ENCODE results near the gene JAZF1.

JAZF1 gene

DNA sequence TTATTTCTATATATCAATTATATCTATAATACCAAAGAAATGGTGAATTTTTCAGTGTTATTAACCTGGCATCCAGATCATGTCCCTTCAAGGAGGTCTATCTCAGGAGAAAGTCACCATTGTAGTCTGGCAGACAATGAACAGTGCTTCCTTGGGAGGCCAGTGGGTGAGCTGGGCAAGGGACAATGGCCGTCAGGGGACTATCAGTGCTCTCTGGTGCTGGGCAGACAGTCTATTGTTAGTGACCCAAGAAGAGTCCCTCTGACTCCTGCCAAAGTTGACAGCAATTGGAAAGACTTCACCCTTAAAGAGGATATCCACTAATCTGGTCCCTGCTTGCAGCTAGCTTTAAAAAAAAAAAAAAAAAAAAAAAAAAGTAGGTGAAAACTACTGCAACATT, 7.1 kb downstream of the JAZF1 start:
- in situ Hi-C loops (cut with HindIII; ENCODE audit: low sequenced_read_pairs): no loop called here
- no peak for DNase-seq (ENCODE audit: low read depth, low spot score)
- TF ChIP-seq, protein P1, sequence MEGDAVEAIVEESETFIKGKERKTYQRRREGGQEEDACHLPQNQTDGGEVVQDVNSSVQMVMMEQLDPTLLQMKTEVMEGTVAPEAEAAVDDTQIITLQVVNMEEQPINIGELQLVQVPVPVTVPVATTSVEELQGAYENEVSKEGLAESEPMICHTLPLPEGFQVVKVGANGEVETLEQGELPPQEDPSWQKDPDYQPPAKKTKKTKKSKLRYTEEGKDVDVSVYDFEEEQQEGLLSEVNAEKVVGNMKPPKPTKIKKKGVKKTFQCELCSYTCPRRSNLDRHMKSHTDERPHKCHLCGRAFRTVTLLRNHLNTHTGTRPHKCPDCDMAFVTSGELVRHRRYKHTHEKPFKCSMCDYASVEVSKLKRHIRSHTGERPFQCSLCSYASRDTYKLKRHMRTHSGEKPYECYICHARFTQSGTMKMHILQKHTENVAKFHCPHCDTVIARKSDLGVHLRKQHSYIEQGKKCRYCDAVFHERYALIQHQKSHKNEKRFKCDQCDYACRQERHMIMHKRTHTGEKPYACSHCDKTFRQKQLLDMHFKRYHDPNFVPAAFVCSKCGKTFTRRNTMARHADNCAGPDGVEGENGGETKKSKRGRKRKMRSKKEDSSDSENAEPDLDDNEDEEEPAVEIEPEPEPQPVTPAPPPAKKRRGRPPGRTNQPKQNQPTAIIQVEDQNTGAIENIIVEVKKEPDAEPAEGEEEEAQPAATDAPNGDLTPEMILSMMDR (IDR thresholded peaks at IDR 0.05; ENCODE audit: low read depth, low read length): no peak
- no peak overlapping the region for H3K4me3 ChIP-seq (ENCODE audit: low read depth, low read length)

DNA sequence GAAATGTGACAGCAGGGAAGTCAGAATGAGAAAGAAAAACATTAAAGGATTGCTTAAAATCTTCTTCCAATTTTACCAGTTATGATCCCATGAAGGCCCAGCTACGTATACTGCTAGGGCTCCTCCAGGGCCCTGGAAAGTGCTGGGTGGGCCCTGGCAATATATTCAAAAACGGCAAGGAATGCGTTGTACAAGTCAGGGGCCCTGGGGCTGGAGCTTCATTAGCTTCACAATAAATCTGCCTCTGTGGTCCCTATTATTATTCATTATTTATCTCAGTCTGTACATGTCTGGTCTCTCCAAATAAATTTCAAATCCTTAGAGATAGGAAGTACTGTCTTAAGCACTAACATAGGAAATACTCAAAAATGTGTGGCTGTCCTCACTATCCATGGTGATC, 7.6 kb downstream of the JAZF1 start:
- TF ChIP-seq, protein P1 (IDR thresholded peaks at IDR 0.05; ENCODE audit: low read depth, low read length): no peak
- no peak overlapping the region for H3K4me3 ChIP-seq (ENCODE audit: low read depth, low read length)
- in situ Hi-C loops (cut with HindIII; ENCODE audit: low sequenced_read_pairs): no loop called here
- no peak for DNase-seq (ENCODE audit: low read depth, low spot score)

DNA sequence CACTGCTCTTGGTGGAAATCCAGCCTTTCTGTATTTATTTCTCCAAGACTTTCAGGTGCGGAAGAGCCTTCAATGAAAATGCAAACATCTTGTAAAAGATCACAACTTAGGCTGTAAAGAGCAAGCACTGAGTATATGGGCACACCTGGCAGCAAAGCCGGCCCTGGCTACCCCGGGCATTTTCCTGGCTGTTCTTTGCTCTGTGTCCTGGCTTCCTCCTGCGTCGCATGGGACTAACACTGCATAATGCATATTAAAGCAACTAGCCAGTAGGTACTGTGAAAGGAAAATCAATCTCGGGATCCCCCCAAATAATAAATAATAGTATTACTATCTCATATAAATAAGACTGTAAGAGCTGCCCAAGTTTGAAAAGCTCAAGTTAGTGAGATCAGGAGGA, 9.9 kb downstream of the JAZF1 start:
- TF ChIP-seq, protein P1 (IDR thresholded peaks at IDR 0.05; ENCODE audit: low read depth, low read length): no peak
- H3K4me3 ChIP-seq (ENCODE audit: low read depth, low read length): no peak overlapping the region
- in situ Hi-C loops (cut with HindIII; ENCODE audit: low sequenced_read_pairs): no loop called here

DNA sequence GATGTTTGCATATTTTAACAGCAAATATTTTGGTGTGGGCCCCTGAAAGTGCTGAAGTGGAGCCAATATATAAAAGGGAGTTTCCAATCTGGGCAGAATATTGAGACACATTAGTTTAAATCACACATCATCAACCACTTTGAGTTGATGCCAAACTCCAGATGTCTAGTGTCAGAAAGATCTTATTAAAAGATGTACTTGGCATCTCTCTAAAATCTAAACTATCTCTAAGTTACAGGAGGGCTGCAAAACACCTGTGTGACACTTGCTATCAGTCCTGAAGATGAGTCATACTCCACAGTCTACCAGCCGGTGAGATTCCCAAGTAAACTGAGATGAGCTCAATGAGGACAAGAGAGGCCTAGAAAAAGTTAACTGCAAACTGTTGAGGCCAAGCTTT, 11.4 kb downstream of the JAZF1 start:
- in situ Hi-C loops (cut with HindIII; ENCODE audit: low sequenced_read_pairs): no loop called here
- DNase-seq (ENCODE audit: low read depth, low spot score): no peak
- no peak overlapping the region for H3K4me3 ChIP-seq (ENCODE audit: low read depth, low read length)
- TF ChIP-seq, protein P1 (IDR thresholded peaks at IDR 0.05; ENCODE audit: low read depth, low read length): no peak

More for the DNA sequence above, 9.9 kb downstream of the JAZF1 start:
- no peak for DNase-seq (ENCODE audit: low read depth, low spot score)

DNA sequence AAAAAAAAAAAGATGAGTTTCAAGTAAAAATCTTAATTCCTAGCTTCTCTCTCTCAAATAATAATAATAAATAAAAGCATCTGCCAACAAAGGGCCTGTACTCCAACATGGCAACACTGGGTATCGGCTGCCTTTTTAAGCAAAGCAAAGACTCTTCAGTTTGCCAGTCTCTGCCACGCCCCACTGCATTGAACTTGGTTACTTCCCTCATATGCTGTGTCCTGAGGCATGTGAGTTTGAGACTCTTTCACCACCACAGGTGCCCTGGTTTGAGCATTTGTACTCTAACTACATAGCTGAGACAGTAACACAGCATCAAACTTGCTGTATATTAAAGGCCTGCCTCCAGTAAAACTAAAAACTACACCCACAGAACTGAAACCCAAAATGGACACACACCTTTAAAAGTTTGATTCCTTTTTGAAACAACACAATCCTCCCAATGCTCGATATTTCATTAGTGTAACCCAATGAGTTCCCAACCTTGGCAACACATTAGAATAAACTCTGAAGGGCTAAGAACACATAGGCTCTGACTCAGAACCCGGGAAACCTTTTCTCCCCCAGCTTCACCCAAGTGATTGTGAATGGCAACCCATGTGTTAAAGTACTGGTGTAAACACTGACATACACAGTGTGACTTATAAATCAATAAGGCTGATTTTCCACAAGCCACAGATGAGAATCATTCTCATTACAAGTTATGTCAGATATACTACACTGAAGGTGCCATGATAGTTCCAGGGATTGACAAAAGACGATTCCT, 12.0 kb downstream of the JAZF1 start:
- H3K4me3 ChIP-seq (ENCODE audit: low read depth, low read length): no peak overlapping the region
- in situ Hi-C loops (cut with HindIII; ENCODE audit: low sequenced_read_pairs): no loop called here
- no peak for DNase-seq (ENCODE audit: low read depth, low spot score)
- TF ChIP-seq, protein P1 (IDR thresholded peaks at IDR 0.05; ENCODE audit: low read depth, low read length): no peak

DNA sequence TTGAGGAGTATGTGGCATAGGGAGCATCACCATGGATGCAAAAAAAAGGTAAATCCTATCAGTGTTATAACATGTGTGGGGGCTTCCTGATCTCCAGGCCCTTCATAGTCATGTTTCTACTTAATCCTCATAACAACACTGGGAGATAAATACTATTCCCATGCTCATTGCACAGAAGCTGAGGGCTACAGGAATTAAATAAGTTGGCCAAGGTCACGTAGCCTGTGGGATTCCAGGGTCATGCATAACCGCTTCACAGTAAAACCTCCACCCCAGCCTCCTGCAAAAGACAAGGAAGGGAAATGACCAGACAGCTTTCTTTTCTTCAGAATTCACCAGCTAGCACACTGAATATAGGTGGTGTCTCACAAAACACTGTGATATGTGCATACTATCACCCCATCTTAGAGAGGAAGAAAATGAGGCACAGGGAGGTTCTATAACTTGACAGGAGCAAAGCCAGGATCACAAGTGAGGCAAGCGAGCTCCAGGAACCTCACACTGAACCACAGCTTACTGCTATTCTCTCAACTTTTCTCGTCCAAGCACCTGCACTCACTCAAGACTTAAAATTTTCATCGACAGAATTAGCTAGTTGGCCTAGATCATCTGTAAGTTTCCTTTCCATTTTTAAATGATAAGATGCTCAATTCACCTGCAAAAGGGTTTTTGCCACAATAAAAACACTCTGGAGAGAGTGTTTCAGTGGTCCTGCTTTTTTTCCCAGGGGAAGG, 13.4 kb downstream of the JAZF1 start:
- TF ChIP-seq, protein P1 (IDR thresholded peaks at IDR 0.05; ENCODE audit: low read depth, low read length): no peak
- no peak for DNase-seq (ENCODE audit: low read depth, low spot score)
- no peak overlapping the region for H3K4me3 ChIP-seq (ENCODE audit: low read depth, low read length)
- in situ Hi-C loops (cut with HindIII; ENCODE audit: low sequenced_read_pairs): no loop called here
